Right atrium auricular region (tissue), 2 donors: ENCODE results near the gene C9. TPM values are rescaled to one million over a fixed set of nuclear protein-coding genes. Genes with fewer than 3 reads are reported as not detected.

Source experiments
- DNase-seq: peaks from one replicate; pipeline ENCODE4 v3.0.0-alpha.2; 2019; ENCODE audit warnings: low spot score
- H3K27ac ChIP-seq, 2 donors: fragments of 200-600 bp; sonication (generic); 1 replicate in 1 of 2; 2 replicates in 1 of 2; pipeline ENCODE4 v1.5.1; 2016 to 2019
- H3K27me3 ChIP-seq, 2 donors: fragments of 200-600 bp; sonication (generic); one replicate each; pipeline versions ENCODE4 v1.5.1 to v1.6.0; 2017 to 2019
- H3K36me3 ChIP-seq: fragments of 200-600 bp; sonication (generic); one replicate; pipeline ENCODE4 v1.5.1; 2016
- H3K4me1 ChIP-seq, 2 donors: fragments of 200-600 bp; sonication (generic); one replicate each; pipeline versions ENCODE4 v1.5.1 to v1.6.0; 2017 to 2019
- H3K4me3 ChIP-seq, 2 donors: fragments of 200-600 bp; sonication (generic); 1 replicate in 1 of 2; 2 replicates in 1 of 2; pipeline ENCODE4 v1.5.1; 2017 to 2019; ENCODE audit warnings: mild to moderate bottlenecking in 1 of 2, moderate library complexity in 1 of 2
- H3K9me3 ChIP-seq, 2 donors: fragments of 200-600 bp; sonication (generic); one replicate each; pipeline ENCODE4 v1.5.1; 2019
- CTCF ChIP-seq, 2 donors: fragments of 200-600 bp; sonication (generic); IDR thresholded peaks; one replicate each; pipeline ENCODE4 v1.5.1; 2019; ENCODE audit warnings: antibody characterized with exemption in 2 of 2
- total RNA-seq, 2 donors: library from RNA; depleted of rRNA; stranded (reverse); fragments of >200 nt; gene quantifications; one replicate each; pipeline ENCODE4 v1.1.0, GENCODE V29; 2016

The C9 gene
- total RNA-seq, 2 donors from 2014 or later, result not detected

DNA sequence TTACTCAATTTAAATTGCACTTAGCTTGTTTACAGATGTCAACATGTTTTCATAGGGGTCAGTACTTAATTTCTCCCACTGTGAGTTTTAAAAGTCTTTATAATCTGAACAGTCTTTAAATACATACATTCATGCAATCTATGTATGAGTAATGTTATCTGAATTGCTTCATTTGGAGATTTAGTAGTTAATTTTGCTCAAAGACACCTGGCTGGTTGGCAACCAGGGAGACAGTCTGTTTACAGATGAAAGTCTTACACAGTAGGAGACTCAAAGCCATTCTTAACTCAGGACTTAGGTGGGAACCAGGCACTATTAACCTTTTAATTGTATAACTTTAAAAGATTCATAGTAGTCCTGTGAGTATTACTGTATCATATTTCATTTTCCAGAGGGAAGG is 31.2 kb upstream of the C9 start:
- TF ChIP-seq CTCF (IDR thresholded peaks at IDR 0.05), result no peak
- Histone ChIP-seq H3K4me1 (peaks cover 3 to 27% of the 10 kb centered on the region in 2 donors), H3K9me3 (no peaks in the 10 kb centered on the region), H3K36me3 (no peaks in the 10 kb centered on the region), H3K4me3 (no peak overlapping the region), H3K27ac (no peak overlapping the region), H3K27me3 (no peaks in the 10 kb centered on the region)
- DNase-seq, result no peak

DNA sequence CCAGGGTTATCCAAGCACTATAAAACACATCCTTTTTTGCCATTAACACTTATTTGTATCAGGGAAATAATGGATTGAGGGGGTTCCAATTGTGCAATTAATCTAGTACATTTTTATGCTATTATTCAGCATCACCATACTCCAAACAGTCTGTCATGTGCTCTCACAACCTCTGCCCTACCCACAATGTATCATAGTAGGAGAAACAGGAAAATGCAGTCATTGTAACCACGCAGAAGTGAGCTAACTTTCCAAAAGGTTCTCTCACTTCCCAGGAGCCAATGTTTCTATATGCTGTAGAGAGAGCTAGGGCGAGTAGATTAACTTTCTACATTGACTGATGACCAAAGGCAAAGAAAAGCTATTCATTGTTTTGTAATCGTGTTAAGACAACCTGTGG is 30.7 kb upstream of the C9 start:
- no peak for DNase-seq
- Histone ChIP-seq H3K27me3 (no peaks in the 10 kb centered on the region), H3K4me1 (peaks cover 3 to 21% of the 10 kb centered on the region in 2 donors), H3K9me3 (no peaks in the 10 kb centered on the region), H3K27ac (no peak overlapping the region), H3K36me3 (peaks cover 5% of the 10 kb centered on the region), H3K4me3 (no peak overlapping the region)
- no peak for TF ChIP-seq CTCF (IDR thresholded peaks at IDR 0.05)

DNA sequence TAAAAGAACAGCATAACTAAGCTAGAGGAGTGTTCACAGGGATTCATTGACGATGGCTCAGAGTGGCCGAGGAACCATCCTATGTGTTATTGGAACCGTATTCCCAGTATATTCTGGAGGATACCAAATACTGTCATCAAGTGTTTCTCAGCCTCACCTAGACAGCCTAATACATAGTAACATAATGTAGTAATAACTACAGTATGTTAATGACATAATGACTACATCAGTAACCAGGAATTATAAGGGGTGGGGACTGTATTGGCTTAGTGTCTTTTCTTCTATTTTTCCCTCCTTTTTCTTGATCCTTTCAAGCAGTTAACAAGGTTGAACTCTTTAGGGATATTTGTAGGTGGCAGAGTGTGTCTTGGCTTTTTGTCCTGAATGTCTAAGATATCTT is 26.6 kb upstream of the C9 start:
- no peaks in the 10 kb centered on the region for H3K4me1 ChIP-seq
- no peak overlapping the region for H3K4me3 ChIP-seq
- no peak for TF ChIP-seq CTCF (IDR thresholded peaks at IDR 0.05)
- no peaks in the 10 kb centered on the region for H3K9me3 ChIP-seq
- DNase-seq, result no peak
- peaks cover 23% of the 10 kb centered on the region for H3K36me3 ChIP-seq
- H3K27me3 ChIP-seq, result no peaks in the 10 kb centered on the region
- H3K27ac ChIP-seq, result no peak overlapping the region

GRCh38 chr5:39387293-39387692 is 23.0 kb upstream of the C9 start:
- H3K27me3 ChIP-seq, result no peaks in the 10 kb centered on the region
- no peak for TF ChIP-seq CTCF (IDR thresholded peaks at IDR 0.05)
- no peaks in the 10 kb centered on the region for H3K4me1 ChIP-seq
- no peaks in the 10 kb centered on the region for H3K9me3 ChIP-seq
- no peak overlapping the region for H3K4me3 ChIP-seq
- DNase-seq, result no peak
- peaks cover 31% of the 10 kb centered on the region for H3K36me3 ChIP-seq
- H3K27ac ChIP-seq, result no peak overlapping the region

- Histone ChIP-seq H3K27ac (no peak overlapping the region), H3K36me3 (peaks cover 38% of the 10 kb centered on the region), H3K4me1 (no peaks in the 10 kb centered on the region), H3K27me3 (no peaks in the 10 kb centered on the region), H3K4me3 (no peak overlapping the region), H3K9me3 (no peaks in the 10 kb centered on the region)
- no peak for DNase-seq
- TF ChIP-seq CTCF (IDR thresholded peaks at IDR 0.05), result no peak
These were observed 20.0 kb upstream of the C9 start for GRCh38 chr5:39384271-39384670.

DNA sequence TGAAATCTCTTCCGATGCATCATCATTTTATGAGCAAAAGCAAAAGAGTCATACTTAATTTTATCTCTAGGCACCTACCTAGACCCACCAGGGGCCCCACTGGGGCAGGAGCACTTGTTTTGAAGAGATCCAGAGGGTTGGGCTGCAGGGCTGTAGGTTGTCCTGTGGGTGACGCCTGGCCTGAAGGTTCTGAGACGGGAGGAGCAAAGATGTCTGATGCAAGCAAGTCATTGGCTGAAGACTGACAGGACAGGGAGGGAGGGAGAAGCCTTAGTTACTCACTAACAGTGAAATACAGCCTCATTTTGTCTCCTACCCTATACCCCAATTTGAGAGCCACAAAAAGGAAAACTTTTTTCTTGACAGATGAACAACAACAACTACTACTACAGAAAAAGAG is 17.1 kb upstream of the C9 start:
- Histone ChIP-seq H3K9me3 (no peaks in the 10 kb centered on the region), H3K27me3 (no peaks in the 10 kb centered on the region), H3K4me3 (no peak overlapping the region), H3K36me3 (peaks cover 36% of the 10 kb centered on the region), H3K27ac (no peak overlapping the region), H3K4me1 (no peaks in the 10 kb centered on the region)
- no peak for TF ChIP-seq CTCF (IDR thresholded peaks at IDR 0.05)
- DNase-seq, result no peak
